Stimulated activated CD8-positive, alpha-beta memory T cell treated with anti-CD3 and anti-CD28 coated beads, Interleukin-15, amount 100 ng/mL, for 4 hours (primary cell): Measurements from ENCODE around the gene RAB3GAP1.
"Not testable (repeated sequence)": the region's sequence is repeated elsewhere in the genome, so short reads cannot be mapped to it uniquely, and the experiment has no call there.

Source experiments
- DNase-seq, 2 donors: peaks; one replicate each; pipeline ENCODE4 v3.0.0-alpha.2; 2020; ENCODE audit warnings: low read depth in 2 of 2

RAB3GAP1 gene

DNA sequence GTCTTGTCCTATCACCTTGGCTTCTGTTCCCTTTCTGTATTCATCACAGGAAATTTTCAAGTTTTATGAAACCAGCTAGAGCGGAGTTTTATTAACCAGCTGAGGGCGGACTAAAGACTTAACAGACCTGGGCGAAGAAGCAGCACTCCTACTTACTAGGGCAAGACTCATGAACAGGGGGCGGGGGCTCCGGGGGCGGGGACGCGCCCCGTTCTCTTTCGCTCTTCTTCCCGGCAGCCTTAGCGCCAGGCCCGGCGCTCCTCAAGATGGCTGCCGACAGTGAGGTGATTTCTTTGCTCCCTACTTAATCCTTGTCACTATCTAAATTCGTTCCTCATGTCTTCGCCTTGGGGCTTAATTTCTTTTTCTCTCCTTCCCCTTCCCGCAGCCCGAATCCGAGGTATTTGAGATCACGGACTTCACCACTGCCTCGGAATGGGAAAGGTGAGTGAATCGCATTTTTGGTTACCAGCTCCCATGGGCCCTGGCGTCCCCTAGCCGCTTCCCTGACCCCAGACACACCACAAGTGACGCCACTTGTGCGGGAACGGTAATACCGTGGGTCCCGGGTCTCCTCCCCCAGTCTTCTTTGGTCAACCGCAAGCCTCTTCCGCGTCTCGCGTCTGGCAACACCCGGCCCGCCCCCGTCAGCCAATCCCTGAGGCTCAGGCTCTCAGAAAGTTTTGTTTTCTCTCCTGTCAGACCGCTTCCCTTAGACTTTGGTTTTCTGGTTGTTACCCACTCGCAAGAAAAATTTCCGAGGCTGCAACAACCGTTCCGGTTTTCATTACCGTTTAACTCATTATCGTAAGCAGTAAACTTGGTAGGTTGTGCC, at the start of gene RAB3GAP1:
TSS of gene RAB3GAP1 (plus strand) at position 251 of the 835 bp plus-strand sequence. CDS start at position 267, 16 bp downstream.
- DNase-seq, result peak; percentile 82 to 88

DNA sequence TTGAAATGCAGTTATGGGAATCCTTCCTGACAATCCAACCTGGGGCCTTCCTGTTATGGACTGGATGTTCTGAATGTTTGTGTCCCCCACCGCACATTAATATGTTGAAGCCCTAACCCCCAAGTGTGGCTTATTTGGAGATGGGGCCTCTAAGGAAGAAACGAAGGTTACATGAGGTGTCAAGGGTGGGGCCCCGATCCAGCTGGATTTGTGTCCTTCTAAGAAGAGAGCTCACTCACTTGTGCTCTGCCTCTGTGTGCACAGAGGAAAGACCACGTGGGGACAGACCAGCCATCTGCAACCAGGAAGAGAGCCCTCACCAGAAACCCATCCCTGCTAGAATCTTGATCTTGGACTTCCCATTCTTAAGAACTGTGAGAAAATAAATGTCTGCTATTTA, 49.3 kb upstream of the RAB3GAP1 start:
- no peak for DNase-seq

DNA sequence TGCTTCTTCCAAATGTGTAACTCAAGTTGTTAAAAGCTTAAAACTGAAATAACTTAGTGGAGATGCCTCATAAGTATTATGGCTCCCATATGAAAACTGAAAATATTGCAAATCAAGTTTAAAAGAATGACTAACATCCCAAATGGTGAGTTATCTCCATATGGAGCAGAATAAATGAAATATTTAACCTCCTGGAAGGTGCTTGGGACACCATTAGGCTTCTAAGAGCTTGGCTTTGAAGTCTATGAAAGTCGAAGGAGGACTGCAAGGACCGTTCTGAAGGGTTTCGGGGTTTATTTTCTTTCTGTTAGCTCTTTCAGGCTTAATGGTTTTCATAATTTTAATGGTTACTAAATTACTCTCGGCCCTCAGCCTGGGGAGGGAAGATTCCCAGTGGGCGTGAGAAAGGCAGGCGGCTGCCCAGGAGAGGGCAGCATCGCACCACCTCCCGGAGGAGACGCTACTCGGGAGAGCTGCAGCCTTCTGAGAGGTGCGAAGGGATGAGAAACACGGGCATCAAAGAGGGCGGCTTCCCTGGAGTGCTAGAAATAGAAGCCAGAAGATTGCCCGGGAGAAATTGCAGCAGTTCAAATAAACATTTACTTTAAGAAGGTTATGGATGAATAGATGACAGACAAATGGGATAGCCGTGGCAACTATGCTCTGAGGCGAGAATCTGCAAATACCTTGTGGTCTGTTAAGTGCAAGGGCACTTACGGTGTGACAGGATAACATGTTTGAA, 47.9 kb upstream of the RAB3GAP1 start:
- peak; percentile 32 to 41 for DNase-seq

DNA sequence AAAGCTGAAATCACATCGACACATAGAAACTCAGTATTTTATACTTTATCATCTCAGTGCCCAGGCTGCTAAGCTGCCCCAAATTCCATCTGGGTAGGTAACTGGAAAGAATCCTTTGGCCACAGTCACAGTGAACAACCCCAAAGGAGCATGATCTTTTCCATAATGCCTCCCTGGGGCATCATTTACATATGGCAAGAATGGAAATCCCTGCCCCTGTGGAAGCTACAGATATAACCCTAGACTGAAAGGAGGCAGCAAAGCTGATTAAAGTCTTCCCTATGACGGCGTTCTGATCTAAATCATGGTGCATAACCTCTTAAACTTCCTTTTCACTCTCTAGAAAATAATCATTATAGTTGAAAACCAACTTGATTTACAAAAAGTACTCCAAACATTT, 46.3 kb upstream of the RAB3GAP1 start:
- DNase-seq, result no peak

DNA sequence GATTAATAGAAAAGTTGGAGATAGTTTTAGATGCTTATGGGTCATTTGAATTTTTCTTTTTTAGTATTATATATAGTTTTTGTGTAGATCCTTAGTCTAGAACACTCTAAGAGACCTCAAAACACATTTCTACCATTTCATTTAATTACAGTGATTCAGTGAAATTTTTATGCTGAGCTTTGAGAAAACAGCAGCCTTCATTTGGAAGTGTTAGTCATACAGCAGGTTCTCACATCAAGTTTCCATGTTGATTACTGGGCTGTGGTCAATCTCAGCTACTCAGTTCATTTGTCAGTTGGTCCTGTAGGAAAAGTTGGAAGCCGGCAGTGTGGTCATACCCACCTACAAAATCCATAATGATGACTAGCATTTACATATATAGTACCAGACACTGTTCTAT, 42.8 kb upstream of the RAB3GAP1 start:
- no peak for DNase-seq

DNA sequence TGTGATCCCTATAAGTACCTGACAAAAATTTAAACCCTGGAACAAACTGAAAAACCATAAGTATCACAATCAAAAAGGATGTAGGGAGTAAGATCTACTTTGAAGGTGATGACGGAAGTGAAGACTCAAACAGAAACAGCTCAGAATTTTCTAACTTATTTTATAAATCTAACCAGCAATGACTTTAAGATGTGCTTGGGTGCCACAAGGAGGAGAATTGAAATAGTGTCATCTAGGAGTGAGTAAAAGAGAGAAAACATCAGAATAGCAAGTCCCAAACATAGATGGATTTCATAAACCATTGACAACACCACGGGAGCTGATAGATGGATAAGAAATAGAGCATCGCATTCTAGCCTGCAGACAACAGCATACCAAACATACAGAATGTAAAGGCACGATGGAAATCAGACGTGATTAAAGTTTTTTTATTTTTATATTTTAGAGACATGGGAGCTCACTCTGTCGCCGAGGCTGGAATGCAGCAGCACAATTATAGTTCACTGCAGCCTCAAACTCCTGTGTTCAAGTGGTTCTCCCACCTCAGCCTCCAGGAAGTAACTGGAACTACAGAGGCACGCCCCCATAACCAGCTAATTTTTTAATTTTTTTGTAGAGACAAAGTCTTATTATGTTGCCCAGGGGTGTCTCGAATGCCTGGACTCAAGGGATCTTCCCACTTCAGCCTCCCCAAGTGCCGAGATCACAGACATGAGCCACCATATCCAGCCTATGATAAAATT, 41.7 kb upstream of the RAB3GAP1 start:
- no peak for DNase-seq

DNA sequence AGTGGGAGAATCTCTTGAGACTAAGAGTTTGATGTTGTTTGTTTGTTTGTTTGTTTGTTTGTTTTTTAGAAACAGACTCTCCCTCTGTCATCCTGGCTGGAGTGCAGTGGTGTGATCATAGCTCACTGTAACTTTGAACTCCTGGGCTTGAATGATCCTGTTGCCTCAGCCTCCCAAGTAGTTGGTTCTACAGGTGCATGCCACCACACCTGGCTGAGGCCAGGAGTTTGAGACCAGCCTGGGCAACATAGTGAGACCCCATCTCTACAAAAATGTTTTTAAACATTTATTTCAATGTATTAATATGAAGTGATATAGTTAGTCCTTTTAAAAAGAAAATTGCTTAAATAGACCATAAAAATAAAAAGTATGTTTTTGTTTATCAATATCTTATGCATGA, 40.5 kb upstream of the RAB3GAP1 start:
- no peak for DNase-seq

DNA sequence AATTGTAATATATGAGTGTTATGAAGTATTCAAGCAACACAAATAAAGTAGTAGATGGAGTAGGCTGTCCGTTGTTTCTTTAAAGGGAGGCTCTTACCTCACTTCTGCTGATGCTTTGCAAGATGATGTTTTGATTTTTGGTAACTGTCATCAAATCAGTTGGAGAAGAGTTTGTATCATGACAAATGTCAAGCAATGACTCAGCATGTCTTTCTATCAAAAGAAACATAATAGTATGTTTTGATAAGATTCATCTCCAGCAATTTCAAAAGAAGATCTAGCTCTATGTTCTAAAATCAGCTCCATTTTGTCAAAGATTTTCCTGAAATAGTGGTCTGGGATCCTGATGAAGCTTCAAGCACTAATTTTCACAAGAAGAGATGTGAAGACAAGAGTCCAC, 30.5 kb upstream of the RAB3GAP1 start:
- DNase-seq, result no peak

DNA sequence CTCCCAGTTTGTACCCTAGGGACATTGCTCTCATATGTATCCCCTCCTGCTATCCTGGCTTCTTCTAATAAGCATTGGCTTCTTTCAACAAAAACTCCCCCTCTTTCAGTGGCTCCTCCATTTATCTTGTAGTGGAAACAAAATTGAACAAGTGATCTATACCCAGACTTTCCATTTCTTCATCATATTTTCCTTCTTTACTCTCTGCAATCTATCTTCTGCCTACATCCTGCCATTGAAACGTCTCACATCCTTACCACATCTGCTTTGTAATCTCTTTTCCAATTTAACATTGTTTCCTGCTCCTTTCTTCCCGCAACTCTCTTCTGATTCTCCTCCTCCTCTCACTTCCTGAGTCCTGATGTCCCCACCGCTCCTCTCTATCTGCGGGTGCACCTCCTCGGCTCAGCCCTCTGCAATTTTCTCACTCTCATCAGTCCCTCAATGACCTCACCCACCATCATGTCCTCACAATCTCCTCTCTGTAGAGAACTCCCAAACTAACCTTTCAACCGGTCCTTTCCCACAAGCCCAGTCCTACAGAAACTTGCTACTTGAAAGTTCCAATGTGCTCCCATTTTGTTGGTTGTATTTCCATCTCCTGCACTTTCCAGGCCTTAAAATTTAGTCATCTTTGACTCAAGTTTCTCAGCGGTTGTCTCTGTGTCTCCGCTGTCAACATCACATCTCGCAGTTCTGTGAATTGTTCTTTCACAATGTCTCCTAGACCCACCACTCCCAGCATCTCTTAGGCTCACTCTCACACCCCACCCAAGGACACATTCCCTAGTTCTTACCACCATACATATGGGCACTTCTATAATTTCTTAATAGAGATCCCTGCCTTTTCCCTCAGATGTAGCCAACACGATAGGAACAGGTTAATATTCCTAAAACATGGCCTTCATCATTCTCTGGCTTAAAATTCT, 28.9 kb upstream of the RAB3GAP1 start:
- no peak for DNase-seq

DNA sequence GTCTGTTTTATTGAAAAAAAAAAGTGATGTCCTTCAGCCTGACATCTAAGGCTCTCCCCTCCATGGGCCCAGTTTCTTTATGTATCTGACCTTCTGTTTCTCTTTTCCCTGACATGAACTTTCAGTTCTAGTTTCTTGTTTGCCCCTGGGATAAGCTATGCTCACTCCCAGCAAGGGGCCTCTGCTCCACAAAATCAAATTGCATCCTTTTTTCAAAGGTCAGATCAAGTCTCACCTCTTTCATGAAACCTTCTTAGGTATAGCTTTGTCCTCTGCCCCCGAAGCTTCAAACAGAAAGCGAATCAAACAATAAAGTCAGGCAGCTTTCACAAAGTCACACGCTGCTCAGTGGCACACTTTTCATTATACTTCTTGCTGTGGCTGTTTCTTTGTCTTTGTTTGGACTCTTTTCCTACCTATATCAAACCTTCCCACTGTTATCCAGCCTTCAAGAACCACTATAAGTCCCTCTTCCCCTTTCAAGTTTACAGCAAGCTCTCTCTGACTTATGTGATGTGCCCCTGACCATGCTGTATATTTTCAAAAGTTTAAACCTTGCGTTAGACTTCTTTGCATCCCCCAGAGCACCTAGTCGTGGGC, 28.1 kb upstream of the RAB3GAP1 start:
- DNase-seq, result no peak

DNA sequence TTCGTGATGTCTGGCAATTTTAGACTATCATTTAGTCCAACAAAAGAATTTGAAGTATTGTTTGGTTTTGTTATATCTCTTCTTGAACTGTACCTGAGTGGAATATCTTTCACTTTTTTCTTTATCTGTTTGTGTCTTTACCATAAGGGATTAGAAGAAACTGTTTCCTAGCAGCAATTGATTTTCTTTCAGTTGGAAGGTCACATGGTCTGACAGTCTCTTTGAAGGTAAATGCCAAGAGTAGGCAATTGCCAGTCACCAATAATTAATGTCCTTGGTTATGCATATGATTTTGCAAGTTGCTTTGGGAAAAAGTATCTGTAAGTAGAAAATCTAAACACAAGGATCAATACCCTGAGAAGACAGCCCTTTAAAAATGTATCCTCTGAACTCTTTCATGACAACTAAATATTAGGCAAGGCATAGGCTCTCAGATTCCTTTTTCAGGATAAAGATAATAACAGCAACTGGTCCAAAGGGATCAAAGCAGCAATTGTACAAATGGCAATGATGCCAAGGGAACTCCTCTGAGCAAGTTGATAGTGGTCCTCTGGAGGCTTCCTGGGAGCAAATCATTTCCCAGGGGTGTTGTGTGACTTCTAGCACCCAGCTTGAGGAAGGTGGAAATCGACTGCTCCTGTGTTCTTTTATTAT, 22.5 kb upstream of the RAB3GAP1 start:
- DNase-seq, result no peak

DNA sequence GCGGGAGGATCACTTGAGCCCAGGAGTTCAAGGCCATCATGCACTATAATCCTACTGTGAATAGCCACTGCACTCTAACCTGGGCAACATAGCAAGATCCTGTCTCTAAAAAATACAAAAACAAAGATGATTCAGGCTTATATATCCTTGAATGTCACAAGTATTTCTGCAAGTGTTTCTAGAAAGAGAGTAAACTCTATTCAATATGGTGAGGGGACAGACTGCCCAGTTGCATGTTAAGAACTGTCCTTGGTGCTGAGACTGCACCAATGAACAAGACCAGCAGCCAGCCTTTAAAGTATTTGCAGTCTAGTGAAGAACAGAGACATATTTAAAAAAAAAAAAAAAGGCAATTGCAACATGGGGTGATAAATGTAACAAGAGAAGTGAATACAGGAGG, 21.3 kb upstream of the RAB3GAP1 start:
- DNase-seq, result no peak

DNA sequence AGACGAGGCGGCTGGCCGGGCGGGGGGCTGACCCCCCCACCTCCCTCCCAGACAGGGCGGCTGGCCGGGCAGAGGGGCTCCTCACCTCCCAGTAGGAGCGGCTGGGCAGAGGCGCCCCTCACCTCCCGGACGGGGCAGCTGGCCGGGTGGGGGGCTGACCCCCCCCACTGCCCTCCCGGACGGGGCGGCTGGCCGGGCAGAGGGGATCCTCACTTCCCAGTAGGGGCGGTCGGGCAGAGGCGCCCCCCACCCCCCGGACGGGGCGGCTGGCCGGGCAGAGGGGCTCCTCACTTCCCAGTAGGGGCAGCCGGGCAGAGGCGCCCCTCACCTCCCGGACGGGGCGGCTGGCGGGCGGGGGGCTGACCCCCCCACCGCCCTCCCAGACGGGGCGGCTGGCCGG, 18.9 kb upstream of the RAB3GAP1 start:
- DNase-seq, result not testable (repeated sequence)

DNA sequence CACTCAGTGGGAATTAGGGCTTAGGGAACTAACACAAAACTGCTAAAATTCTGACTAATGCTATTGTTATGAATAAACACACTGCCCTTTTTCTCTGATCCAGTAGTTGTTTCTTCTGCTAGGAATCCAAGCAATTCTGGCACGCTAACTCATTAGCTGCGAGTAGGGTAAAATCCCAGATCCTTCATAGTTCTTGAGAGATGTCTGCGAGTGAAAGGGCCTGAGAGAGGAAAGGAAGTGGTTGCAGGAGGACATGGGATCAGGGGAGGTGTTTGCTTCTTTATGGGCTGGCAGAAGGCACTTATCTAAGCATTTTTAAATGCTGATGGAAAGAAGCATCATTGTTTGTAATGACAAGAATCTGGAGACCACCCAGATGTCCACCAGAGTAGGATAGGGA, 14.3 kb upstream of the RAB3GAP1 start:
- no peak for DNase-seq

DNA sequence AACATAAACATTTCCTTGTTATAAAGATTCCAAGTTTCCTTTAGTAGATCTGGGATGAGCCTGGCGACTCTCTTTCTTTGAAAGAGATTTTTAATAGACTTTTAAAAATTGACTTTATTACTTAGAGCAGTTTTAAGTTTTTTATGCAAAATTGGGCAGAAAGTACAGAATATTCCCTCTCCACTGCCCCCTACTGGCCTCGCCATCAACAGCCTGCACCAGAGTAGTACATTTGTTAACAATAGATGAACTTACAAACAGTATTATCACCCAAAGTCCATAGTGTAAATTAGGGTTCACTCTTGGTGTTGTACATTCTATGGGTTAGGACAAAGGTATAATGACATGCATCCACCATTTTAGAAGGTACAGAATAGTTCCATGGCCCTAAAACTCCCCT, 8.7 kb upstream of the RAB3GAP1 start:
- DNase-seq, result no peak

DNA sequence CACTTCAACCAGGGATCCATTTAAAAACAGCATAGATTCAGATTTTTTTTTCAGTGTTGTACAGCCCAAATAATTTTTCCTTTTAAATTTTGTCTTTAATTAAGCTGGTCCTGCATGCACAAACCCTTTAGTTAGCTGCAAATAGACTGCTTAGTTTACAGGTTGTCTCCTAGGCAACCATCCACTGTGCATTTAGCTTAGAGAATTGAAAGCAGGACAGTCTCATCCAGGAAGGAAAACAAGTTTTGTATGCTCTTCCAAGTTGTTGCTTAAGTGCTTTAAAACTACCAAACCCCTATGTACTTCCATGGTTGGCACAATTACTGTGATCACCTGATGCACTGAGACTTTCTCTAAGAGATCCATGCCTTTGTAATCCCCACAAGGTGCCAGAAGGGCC, 4.8 kb upstream of the RAB3GAP1 start, which contains the start of gene MAP3K19:
TSS of gene MAP3K19 (minus strand) at position 148 of the 400 bp plus-strand sequence. CDS start 22,800 bp downstream, outside the sequence.
- no peak for DNase-seq

DNA sequence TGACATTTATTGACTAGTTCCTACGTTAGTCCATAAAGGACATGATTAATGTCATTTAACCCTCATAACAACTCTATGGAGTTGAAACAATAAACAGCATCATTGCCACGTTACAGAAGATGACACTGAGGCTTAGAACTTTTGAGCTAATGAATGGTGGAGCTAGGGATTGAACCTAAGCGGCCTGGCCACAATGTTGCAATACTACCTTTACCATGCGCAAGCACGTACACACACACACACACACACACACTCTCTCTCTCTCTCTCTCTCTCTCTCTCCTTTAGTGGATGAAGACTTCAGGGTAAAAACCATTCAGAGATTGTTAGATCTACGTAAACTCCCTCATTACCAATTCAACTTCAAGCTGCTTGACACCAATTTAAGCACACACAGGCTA, 4.0 kb upstream of the RAB3GAP1 start:
- DNase-seq, result no peak

DNA sequence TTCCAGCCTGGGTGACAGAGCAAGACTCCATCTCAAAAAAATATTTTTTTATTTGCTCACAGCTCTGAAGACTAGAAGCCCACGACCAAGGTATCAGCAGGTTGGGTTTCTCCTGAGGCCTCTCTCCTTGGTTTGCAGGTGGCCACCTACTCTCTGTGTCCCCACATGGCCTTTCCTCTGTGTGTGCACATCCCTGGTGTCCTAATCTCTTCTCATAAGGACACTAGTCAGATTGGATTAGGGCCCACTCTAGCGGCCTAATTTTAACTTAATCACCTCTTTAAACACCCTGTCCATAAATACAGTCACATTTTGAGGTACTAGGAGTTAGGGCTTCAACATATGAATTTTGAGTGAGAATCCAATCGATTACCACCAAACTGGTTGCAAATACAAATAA, 2.0 kb upstream of the RAB3GAP1 start:
- DNase-seq, result no peak

DNA sequence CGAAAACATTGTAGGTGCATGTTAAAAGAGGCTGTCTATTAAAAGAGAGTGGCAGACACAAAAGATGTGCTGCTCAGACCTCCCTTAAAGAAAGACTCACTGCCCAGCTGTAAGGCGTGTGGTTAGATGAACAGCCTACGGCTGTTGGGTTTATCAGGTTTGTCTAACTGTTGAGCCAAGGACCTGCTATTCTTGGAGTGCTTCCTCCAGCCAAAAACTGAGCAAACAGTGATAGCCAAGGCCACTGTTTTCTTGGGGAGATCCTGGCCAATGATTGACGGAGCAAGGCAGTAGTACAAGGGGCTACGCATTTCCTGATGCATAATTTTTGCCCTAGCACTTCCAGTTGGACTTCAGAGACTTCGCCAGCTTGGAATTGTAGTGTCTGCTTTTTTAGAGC, 1.4 kb upstream of the RAB3GAP1 start:
- DNase-seq, result no peak

DNA sequence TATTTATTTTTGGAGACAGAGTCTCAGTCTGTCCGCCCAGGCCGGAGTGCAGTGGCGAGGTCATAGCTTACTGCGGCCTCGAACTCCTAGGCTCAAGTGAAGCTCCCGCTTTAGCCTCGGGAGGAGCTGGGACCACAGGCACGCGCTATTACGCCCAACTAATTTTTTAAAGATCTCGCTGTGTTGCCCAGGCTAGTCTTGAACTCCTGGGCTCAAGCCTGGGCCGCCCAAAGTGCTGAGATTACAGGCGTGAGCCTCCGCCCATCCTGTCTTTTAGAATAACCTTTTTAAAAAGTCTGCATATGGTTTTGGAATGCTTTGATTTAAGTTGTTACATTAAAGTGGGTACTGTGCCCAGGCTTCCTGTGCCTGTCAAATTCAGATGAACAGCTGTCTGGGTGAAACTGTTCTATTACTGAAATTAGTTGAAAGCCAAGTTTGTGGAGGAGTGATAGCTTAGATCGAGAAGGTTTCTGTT, 944 bp downstream of the RAB3GAP1 start:
- DNase-seq, result no peak
